Tibial artery (tissue), 4 donors: ENCODE data around the gene FOXL2.

Experiments used
- DNase-seq, 2 donors: peaks; one replicate each; pipeline ENCODE4 v3.0.0-alpha.2; 2019
- H3K27ac ChIP-seq, 2 donors: fragments of 200-600 bp; sonication (generic) in 1 of 2; 1 replicate in 1 of 2; 2 replicates in 1 of 2; pipeline ENCODE4 v1.5.1; 2018 to 2019; ENCODE audit warnings: mild to moderate bottlenecking in 1 of 2
- H3K27me3 ChIP-seq, 2 donors: fragments of 200-600 bp; sonication (generic) in 1 of 2; one replicate each; pipeline versions ENCODE4 v1.5.1 to v1.6.0; 2016 to 2019
- H3K36me3 ChIP-seq, 3 donors: fragments of 200-600 bp; sonication (generic) in 2 of 3; one replicate each; pipeline ENCODE4 v1.5.1; 2016 to 2019; ENCODE audit warnings: mild to moderate bottlenecking in 2 of 3
- H3K4me1 ChIP-seq, 4 donors: fragments of 200-600 bp; sonication (generic) in 2 of 4; 1 replicate in 3 of 4; 2 replicates in 1 of 4; pipeline ENCODE4 v1.5.1; 2016 to 2019
- H3K4me3 ChIP-seq, 2 donors: fragments of 200-600 bp; sonication (generic) in 1 of 2; 1 replicate in 1 of 2; 2 replicates in 1 of 2; pipeline ENCODE4 v1.5.1; 2018 to 2019; ENCODE audit warnings: mild to moderate bottlenecking in 2 of 2
- H3K9me3 ChIP-seq, 3 donors: fragments of 200-600 bp; sonication (generic) in 1 of 3; one replicate each; pipeline ENCODE4 v1.5.1; 2016 to 2019
- intact Hi-C: fragments of 100-400 bp; cut with DNase I; formaldehyde crosslinking; loops from one replicate; pipeline ENCODE4 v1.15.0; 2023; ENCODE audit warnings: low total_unique reads
- TF ChIP-seq, protein P1 (sequence below), 2 experiments: fragments of 200-600 bp in 1 of 2; fragments of 450-650 bp in 1 of 2; IDR thresholded peaks; one replicate each; pipeline ENCODE4 v1.5.1; 2017 to 2019; ENCODE audit warnings: antibody characterized with exemption in 2 of 2, mild to moderate bottlenecking in 1 of 2, moderate library complexity in 1 of 2

Gene FOXL2

DNA sequence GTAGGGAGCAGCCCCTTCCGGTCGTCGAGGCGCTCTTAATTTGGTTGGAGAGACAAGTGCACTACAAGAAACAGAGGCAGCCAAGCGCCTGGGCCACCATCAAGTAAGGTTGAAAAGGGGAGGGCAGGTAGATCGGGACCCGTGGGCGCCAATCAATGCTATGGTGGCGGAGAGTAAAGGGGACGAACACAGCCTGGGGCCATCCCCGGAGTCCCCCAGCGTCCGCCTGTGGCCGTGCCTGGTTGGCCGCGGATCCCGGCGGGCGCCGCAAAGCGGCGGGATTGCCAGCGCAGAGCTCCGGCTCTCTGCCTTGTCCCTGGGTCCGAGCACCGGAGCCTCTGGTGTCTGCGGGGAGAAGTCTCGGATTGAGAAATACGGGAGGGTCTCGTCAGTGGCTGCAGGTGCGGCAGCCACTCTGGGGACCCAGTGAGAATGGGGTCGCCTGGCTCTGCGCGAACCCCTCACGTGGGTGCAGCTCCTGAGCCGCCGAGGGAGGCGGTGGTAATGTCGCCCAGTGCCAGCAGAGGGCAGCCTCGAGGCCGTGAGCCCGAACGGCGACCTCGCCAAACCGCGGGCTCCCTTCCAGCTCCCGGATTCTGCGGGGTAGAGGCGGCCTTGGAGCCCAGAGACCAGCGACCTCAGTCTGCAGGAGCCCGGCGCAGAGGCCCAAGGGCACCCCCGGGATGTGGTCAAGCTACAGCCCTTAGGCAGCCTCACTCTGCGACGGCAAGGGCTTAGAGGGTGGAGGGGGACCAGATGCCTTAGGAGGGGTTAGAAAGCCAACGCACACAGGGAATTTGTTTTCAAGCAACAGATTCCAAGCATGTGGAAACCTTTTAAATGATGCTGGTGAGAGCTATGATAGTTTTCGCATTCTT is 10.8 kb downstream of the FOXL2 start:
- no peaks in the 10 kb centered on the region for H3K9me3 ChIP-seq
- H3K27me3 ChIP-seq = peaks cover 0 to 57% of the 10 kb centered on the region in 2 donors
- H3K36me3 ChIP-seq = no peaks in the 10 kb centered on the region
- peak overlapping the region; percentile 3 to 39 for H3K4me3 ChIP-seq
- TF ChIP-seq, protein P1, sequence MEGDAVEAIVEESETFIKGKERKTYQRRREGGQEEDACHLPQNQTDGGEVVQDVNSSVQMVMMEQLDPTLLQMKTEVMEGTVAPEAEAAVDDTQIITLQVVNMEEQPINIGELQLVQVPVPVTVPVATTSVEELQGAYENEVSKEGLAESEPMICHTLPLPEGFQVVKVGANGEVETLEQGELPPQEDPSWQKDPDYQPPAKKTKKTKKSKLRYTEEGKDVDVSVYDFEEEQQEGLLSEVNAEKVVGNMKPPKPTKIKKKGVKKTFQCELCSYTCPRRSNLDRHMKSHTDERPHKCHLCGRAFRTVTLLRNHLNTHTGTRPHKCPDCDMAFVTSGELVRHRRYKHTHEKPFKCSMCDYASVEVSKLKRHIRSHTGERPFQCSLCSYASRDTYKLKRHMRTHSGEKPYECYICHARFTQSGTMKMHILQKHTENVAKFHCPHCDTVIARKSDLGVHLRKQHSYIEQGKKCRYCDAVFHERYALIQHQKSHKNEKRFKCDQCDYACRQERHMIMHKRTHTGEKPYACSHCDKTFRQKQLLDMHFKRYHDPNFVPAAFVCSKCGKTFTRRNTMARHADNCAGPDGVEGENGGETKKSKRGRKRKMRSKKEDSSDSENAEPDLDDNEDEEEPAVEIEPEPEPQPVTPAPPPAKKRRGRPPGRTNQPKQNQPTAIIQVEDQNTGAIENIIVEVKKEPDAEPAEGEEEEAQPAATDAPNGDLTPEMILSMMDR (IDR thresholded peaks at IDR 0.05) = peak; percentile 77 to 98
- H3K4me1 ChIP-seq = peaks cover 0 to 44% (median 38%) of the 10 kb centered on the region in 4 donors
- peak; percentile 52 to 78 for DNase-seq
- no peak overlapping the region for H3K27ac ChIP-seq
- intact Hi-C loops = loop anchor here (10.0 kb wide), 1 partner anchor 389 kb away; no protein-coding TSS in a partner anchor

DNA sequence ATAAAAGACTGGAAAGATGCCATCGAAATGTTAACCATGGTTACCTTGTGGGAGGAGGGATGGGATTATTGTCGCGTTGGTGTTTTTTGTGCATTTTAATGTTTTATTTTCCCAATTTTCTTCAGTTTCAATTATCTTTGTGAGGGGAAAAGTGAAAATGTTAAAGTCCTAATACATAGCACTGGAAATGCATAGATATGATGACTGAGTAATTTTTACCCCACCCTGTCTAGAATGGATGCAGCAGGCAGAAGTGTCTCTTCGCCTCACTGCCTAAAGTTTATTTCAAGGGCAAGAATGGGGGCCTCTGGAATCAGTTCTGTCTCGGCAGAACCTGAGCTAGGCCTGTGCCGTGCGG is 11.5 kb downstream of the FOXL2 start:
- Histone ChIP-seq H3K27me3 (peaks cover 0 to 51% of the 10 kb centered on the region in 2 donors), H3K9me3 (no peaks in the 10 kb centered on the region), H3K27ac (no peak overlapping the region), H3K4me3 (no peak overlapping the region), H3K4me1 (peaks cover 0 to 44% (median 38%) of the 10 kb centered on the region in 4 donors), H3K36me3 (no peaks in the 10 kb centered on the region)
- DNase-seq = no peak
- TF ChIP-seq, protein P1 (IDR thresholded peaks at IDR 0.05) = no peak
- intact Hi-C loops = loop anchor here (10.0 kb wide), 1 partner anchor 389 kb away; no protein-coding TSS in a partner anchor

DNA sequence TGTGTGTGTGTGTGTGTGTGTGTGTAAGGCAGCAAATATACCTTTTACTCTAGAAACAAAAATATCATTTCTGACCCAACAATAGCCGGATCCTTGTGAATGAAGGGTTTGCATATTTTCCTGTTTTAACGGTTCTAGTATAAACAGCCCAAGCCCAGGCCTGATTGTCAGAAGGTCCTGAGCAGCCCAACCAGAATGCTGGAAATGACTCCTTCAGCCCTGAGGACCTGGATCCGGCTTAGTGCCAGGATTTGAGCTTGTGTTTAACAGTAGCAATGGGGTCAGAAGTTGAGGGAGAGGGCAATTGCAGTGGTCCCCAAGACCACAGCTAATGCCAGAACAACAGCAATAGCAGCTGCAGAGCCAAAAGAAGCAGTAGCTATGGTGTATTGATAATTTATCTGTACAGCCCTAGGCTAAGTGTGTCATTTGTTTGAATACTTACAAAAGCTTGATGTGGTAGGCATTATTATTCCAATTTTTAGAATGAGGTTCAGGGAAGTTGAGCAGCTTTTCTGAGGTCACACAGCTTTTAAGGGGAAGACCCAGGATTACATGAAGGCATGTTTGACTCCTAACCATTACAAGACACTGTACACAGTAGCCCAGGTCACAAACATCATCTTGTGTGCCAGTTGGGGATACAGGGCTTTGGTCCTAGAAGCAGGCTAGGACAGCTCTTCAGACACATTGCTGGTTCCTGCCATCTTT is 12.8 kb downstream of the FOXL2 start:
- DNase-seq = no peak
- Histone ChIP-seq H3K27me3 (peaks cover 0 to 42% of the 10 kb centered on the region in 2 donors), H3K36me3 (no peaks in the 10 kb centered on the region), H3K4me1 (peaks cover 0 to 36% (median 34%) of the 10 kb centered on the region in 4 donors), H3K9me3 (no peaks in the 10 kb centered on the region), H3K27ac (no peak overlapping the region), H3K4me3 (no peak overlapping the region)
- TF ChIP-seq, protein P1 (IDR thresholded peaks at IDR 0.05) = no peak
- intact Hi-C loops = loop anchor here (10.0 kb wide), 1 partner anchor 391 kb away; no protein-coding TSS in a partner anchor

DNA sequence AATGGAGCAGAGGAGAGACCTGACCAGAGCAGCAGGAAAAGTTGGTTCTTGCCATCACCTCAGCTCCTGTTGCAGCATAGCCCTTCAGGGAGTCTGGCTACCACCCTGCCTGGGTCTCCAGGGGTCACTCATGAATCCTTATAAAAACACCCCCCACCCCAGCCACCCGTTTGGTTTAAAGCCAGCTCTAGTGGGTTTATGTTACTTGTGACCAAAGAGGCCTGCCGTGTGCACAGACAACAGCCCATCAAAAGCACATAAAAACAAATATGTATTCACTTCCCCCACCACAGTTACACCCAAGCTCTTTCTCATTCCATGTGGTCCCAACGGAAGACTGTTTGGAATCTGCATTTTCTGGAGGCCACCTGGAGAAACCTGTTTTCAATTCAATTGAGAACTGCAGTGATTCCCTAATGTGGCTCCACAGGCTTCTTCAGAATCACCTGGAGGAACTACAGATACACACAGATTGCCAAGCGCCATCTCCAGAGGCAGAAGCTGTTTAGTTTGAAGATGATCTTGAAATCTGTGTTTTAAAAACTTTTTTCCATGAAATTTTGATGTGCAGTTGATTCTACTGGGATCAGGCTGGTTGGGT is 13.8 kb downstream of the FOXL2 start:
- H3K4me1 ChIP-seq = peaks cover 0 to 26% (median 25%) of the 10 kb centered on the region in 4 donors
- H3K4me3 ChIP-seq = no peak overlapping the region
- intact Hi-C loops = loop anchor here (10.0 kb wide), 1 partner anchor 392 kb away; no protein-coding TSS in a partner anchor
- peaks cover 0 to 35% of the 10 kb centered on the region in 2 donors for H3K27me3 ChIP-seq
- no peaks in the 10 kb centered on the region for H3K36me3 ChIP-seq
- no peak overlapping the region for H3K27ac ChIP-seq
- TF ChIP-seq, protein P1 (IDR thresholded peaks at IDR 0.05) = no peak
- peak in 1 of 2 donors; percentile 17 for DNase-seq
- H3K9me3 ChIP-seq = no peaks in the 10 kb centered on the region

DNA sequence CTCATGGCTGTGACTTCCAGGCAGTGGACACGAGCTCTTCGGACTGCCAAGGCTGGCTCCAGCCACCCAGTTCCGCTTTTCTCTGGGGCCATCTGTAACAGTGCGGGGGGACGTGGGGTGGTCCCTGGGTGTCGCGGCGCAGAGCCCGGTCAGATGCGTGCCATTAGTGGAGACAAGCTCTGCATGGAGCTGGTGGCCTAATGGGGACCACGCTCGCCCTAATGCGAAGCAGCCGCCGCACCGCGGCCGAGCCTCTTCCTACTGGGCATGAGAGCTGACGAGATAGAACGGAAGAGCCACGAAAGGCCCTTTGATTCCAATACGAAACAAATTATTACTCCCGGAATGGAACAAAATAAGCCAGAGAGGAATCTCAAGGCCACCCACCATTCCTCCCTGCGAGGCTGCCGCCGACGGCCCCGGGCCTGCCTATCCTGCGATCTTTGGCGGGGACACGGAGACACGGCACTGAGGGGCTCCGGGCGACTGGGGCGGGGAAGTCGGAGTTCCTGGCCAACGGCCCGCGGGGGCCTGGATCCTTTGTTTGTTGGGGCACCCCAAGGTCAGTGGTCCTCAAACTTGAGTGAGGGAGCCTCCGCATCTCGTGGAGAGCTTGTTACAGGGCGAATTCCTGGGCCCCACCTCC is 18.1 kb downstream of the FOXL2 start:
- Histone ChIP-seq H3K27me3 (peaks cover 0 to 7% of the 10 kb centered on the region in 2 donors), H3K4me1 (no peaks in the 10 kb centered on the region), H3K9me3 (no peaks in the 10 kb centered on the region), H3K27ac (no peak overlapping the region), H3K36me3 (no peaks in the 10 kb centered on the region), H3K4me3 (no peak overlapping the region)
- intact Hi-C loops = loop anchor here (10.0 kb wide), 1 partner anchor 514 kb away; no protein-coding TSS in a partner anchor
- TF ChIP-seq, protein P1 (IDR thresholded peaks at IDR 0.05) = no peak
- DNase-seq = no peak
